Parietal lobe (tissue), 2 donors: ENCODE measurements around the gene CELF1. TPM values are rescaled to one million over a fixed set of nuclear protein-coding genes. Genes with fewer than 3 reads are reported as not detected.

Experiments used
- small RNA-seq: library from RNA; depleted of rRNA; stranded (forward); fragments of <200 nt; gene quantifications from one replicate; pipeline ENCODE3, GENCODE V24; 2014; ENCODE audit warnings: low replicate concordance
- total RNA-seq: library from RNA; depleted of rRNA; stranded (reverse); fragments of >200 nt; gene quantifications from one replicate; pipeline ENCODE4 v1.2.3, GENCODE V29; 2014

The CELF1 gene
- 498 TPM for total RNA-seq

GRCh38 chr11:47552566-47553405 lies at the start of gene CELF1:
Gene CELF1 (minus strand): TSS chr11:47553132. CDS start chr11:47499523, 53,609 bp downstream.

GRCh38 chr11:47593934-47594855 lies 41.3 kb upstream of the CELF1 start, which contains the start of gene C1QTNF4:
Gene C1QTNF4 (minus strand): TSS chr11:47594411. CDS start chr11:47590810, 3,601 bp downstream.

GRCh38 chr11:47586098-47586855 lies 33.3 kb upstream of the CELF1 start, which contains the start of gene FAM180B:
Gene FAM180B (plus strand): TSS chr11:47586678. CDS start chr11:47586769, 91 bp downstream.

GRCh38 chr11:47578524-47579494 lies 25.9 kb upstream of the CELF1 start, which contains the start of the genes KBTBD4 and NDUFS3:
Gene KBTBD4 (minus strand): TSS chr11:47578970. CDS start chr11:47578951, 19 bp downstream.
Gene NDUFS3 (plus strand): TSS chr11:47579074. CDS start chr11:47579092, 18 bp downstream.

GRCh38 chr11:47565340-47566148 lies 12.6 kb upstream of the CELF1 start, which contains the start of gene PTPMT1:
Gene PTPMT1 (plus strand): TSS chr11:47565599. CDS start chr11:47565623, 24 bp downstream.

GRCh38 chr11:47448566-47449427 lies 104.1 kb downstream of the CELF1 start, which contains the start of gene RAPSN:
Gene RAPSN (minus strand): TSS chr11:47449136. CDS start chr11:47448964, 172 bp downstream.

GRCh38 chr11:47426062-47426956 lies 126.6 kb downstream of the CELF1 start, which contains the start of gene PSMC3:
Gene PSMC3 (minus strand): TSS chr11:47426439. CDS start chr11:47426279, 160 bp downstream.

Small RNAs within 50 kb of the gene (small RNA-seq; reads per million reads assigned to genes)
- gene RN7SL652P (not detected), gene RNU5E-10P (0.09 reads per million)

Other genes with a start within 250 kb of the CELF1 start
- gene MYBPC3, start 200.4 kb downstream of the CELF1 start, total RNA-seq: not detected
- gene SPI1, start 174.6 kb downstream of the CELF1 start, total RNA-seq: 1.6 TPM
- gene SLC39A13, start 144.5 kb downstream of the CELF1 start, total RNA-seq: 11.6 TPM
- gene PSMC3, start 126.7 kb downstream of the CELF1 start, total RNA-seq: 135 TPM
- not detected for gene RAPSN, start 104.0 kb downstream of the CELF1 start, total RNA-seq
- gene PTPMT1, start 12.5 kb upstream of the CELF1 start, total RNA-seq: 24.7 TPM
- gene KBTBD4, start 25.8 kb upstream of the CELF1 start, total RNA-seq: 33.5 TPM
- gene NDUFS3, start 25.9 kb upstream of the CELF1 start, total RNA-seq: 55.7 TPM
- gene FAM180B, start 33.5 kb upstream of the CELF1 start, total RNA-seq: not detected
- 19.7 TPM for gene C1QTNF4, start 41.3 kb upstream of the CELF1 start, total RNA-seq
- 67.6 TPM for gene MTCH2, start 89.4 kb upstream of the CELF1 start, total RNA-seq
- 0.63 TPM for gene AGBL2, start 162.2 kb upstream of the CELF1 start, total RNA-seq
- gene FNBP4, start 214.2 kb upstream of the CELF1 start, total RNA-seq: 210 TPM